HFF-Myc (cell line): ENCODE results near the gene FRMD7.
"Not testable (repeated sequence)": the region's sequence is repeated elsewhere in the genome, so short reads cannot be mapped to it uniquely, and the experiment has no call there.

ENCODE experiments used
- DNase-seq: peaks from one replicate; pipeline ENCODE4 v3.0.0-alpha.2; 2011; ENCODE audit warnings: low read depth; ENCODE audit errors: extremely low read depth
- H3K4me3 ChIP-seq: replicated peaks from 2 replicates; pipeline ENCODE4 v1.5.1; 2011; ENCODE audit warnings: low read depth, mild to moderate bottlenecking, control low read depth, low read length
- CTCF ChIP-seq: IDR thresholded peaks from 2 replicates; pipeline ENCODE4 v1.5.1; 2012; ENCODE audit warnings: mild to moderate bottlenecking, low read depth, low read length, control low read depth; ENCODE audit errors: missing control alignments

The FRMD7 gene

GRCh38 chrX:132063334-132063733 is 64.5 kb downstream of the FRMD7 start:
- H3K4me3 ChIP-seq, result no peak overlapping the region
- no peak for DNase-seq
- no peak for TF ChIP-seq CTCF

GRCh38 chrX:132059973-132060540 is 67.8 kb downstream of the FRMD7 start:
- TF ChIP-seq CTCF, result no peak
- H3K4me3 ChIP-seq, result no peak overlapping the region
- no peak for DNase-seq

GRCh38 chrX:132058975-132059374 is 68.8 kb downstream of the FRMD7 start:
- no peak for TF ChIP-seq CTCF

GRCh38 chrX:132058050-132058449 is 69.8 kb downstream of the FRMD7 start:
- TF ChIP-seq CTCF, result no peak
- DNase-seq, result no peak
- H3K4me3 ChIP-seq, result no peak overlapping the region

More at GRCh38 chrX:132058975-132059374, 68.8 kb downstream of the FRMD7 start:
- no peak overlapping the region for H3K4me3 ChIP-seq
- no peak for DNase-seq

GRCh38 chrX:132051778-132052177 is 76.0 kb downstream of the FRMD7 start:
- not testable (repeated sequence) for DNase-seq, H3K4me3 ChIP-seq

- no peak for TF ChIP-seq CTCF
- no peak for DNase-seq
- H3K4me3 ChIP-seq, result no peak overlapping the region
Observed at GRCh38 chrX:132046533-132046932, 81.3 kb downstream of the FRMD7 start.

GRCh38 chrX:132045456-132045855 is 82.4 kb downstream of the FRMD7 start:
- no peak for TF ChIP-seq CTCF
- no peak overlapping the region for H3K4me3 ChIP-seq
- no peak for DNase-seq
